HepG2 (cell line): ENCODE data around the gene HJURP. TPM values are rescaled to one million over a fixed set of nuclear protein-coding genes. Genes with fewer than 3 reads are reported as not detected.

ENCODE experiments used
- ARNTL ChIP-seq: sonication (generic); formaldehyde crosslinking; IDR thresholded peaks from 2 replicates; pipeline ENCODE4 v1.4.0; 2020; ENCODE audit warnings: mild to moderate bottlenecking, missing genetic modification reagents
- GZF1 ChIP-seq: sonication (generic); formaldehyde crosslinking; IDR thresholded peaks from 2 replicates; pipeline ENCODE4 v1.5.1; 2020; ENCODE audit warnings: mild to moderate bottlenecking, missing genetic modification reagents
- HOXA5 ChIP-seq: sonication (generic); formaldehyde crosslinking; IDR thresholded peaks from 2 replicates; pipeline ENCODE4 v1.4.0; 2020; ENCODE audit warnings: missing genetic modification reagents
- LCORL ChIP-seq, 2 experiments: fragments of 450-650 bp in 1 of 2; sonication (generic) in 1 of 2; formaldehyde crosslinking in 1 of 2; IDR thresholded peaks; 2 replicates each; pipeline versions ENCODE4 v1.5.0 to v1.6.1; 2017 to 2020; ENCODE audit warnings: antibody characterized with exemption in 1 of 2, missing genetic modification reagents in 1 of 2
- MEF2D ChIP-seq: sonication (generic); formaldehyde crosslinking; IDR thresholded peaks from 2 replicates; pipeline ENCODE4 v1.5.1; 2020; ENCODE audit warnings: mild to moderate bottlenecking, missing genetic modification reagents
- NR1H2 ChIP-seq: sonication (generic); formaldehyde crosslinking; IDR thresholded peaks from 2 replicates; pipeline ENCODE4 v1.8.1; 2022; ENCODE audit warnings: low read depth, missing genetic modification reagents, borderline replicate concordance
- RBAK ChIP-seq: sonication (generic); formaldehyde crosslinking; IDR thresholded peaks from 2 replicates; pipeline ENCODE4 v1.5.1; 2020; ENCODE audit warnings: mild to moderate bottlenecking, missing genetic modification reagents
- RFX1 ChIP-seq: fragments of 450-650 bp; IDR thresholded peaks from 2 replicates; pipeline ENCODE4 v1.6.1; 2017
- RORA ChIP-seq: sonication (generic); formaldehyde crosslinking; IDR thresholded peaks from 2 replicates; pipeline ENCODE4 v1.5.0; 2020; ENCODE audit warnings: mild to moderate bottlenecking, missing genetic modification reagents, moderate library complexity
- SOX5 ChIP-seq: IDR thresholded peaks from 2 replicates; pipeline ENCODE4 v1.6.1; 2016; ENCODE audit warnings: borderline replicate concordance
- TAF15 ChIP-seq: fragments of 200-400 bp; formaldehyde crosslinking; IDR thresholded peaks from one replicate; pipeline ENCODE4 v1.6.1; 2018; ENCODE audit warnings: mild to moderate bottlenecking, low read depth, low read length; ENCODE audit not compliant: poor library complexity, severe bottlenecking
- TEAD3 ChIP-seq: optimal IDR thresholded peaks from 2 replicates; pipeline ENCODE3; 2016; ENCODE audit warnings: borderline replicate concordance
- ZBTB38 ChIP-seq: sonication (generic); formaldehyde crosslinking; IDR thresholded peaks from 2 replicates; pipeline ENCODE4 v1.5.1; 2020; ENCODE audit warnings: mild to moderate bottlenecking, missing genetic modification reagents
- ZFP36L2 ChIP-seq: sonication (generic); formaldehyde crosslinking; IDR thresholded peaks from 2 replicates; pipeline ENCODE4 v1.4.0; 2020; ENCODE audit warnings: missing genetic modification reagents
- ZNF343 ChIP-seq: sonication (generic); formaldehyde crosslinking; IDR thresholded peaks from 2 replicates; pipeline ENCODE4 v1.4.0; 2020; ENCODE audit warnings: mild to moderate bottlenecking, missing genetic modification reagents
- ZNF557 ChIP-seq: sonication (generic); formaldehyde crosslinking; IDR thresholded peaks from 2 replicates; pipeline ENCODE4 v1.4.0; 2020; ENCODE audit warnings: missing genetic modification reagents
- ZNF616 ChIP-seq: sonication (generic); formaldehyde crosslinking; IDR thresholded peaks from 2 replicates; pipeline ENCODE4 v1.5.0; 2020; ENCODE audit warnings: low read depth, mild to moderate bottlenecking, missing genetic modification reagents
- ZNF761 ChIP-seq: sonication (generic); formaldehyde crosslinking; conservative IDR thresholded peaks from 2 replicates; pipeline ENCODE4 v1.4.0; 2020; ENCODE audit warnings: mild to moderate bottlenecking, missing genetic modification reagents
- ZNF788 ChIP-seq: sonication (generic); formaldehyde crosslinking; IDR thresholded peaks from 2 replicates; pipeline ENCODE4 v1.5.0; 2020; ENCODE audit warnings: mild to moderate bottlenecking, missing genetic modification reagents, borderline replicate concordance
- ZSCAN30 ChIP-seq: sonication (generic); formaldehyde crosslinking; IDR thresholded peaks from 2 replicates; pipeline ENCODE4 v1.5.0; 2020; ENCODE audit warnings: mild to moderate bottlenecking, missing genetic modification reagents
- polyA plus RNA-seq, 8 experiments: library from polyadenylated mRNA; depleted of rRNA in 3 of 8; stranded (reverse) in 7 of 8; unstranded in 1 of 8; fragments of >200 nt; fragmentation: Illumina TruSeq in 4 of 8; extraction: Trizol in 4 of 8; gene quantifications; 2 replicates each; pipeline versions ENCODE4 v1.2.1 to v1.2.3, GENCODE V29; 2011 to 2016; ENCODE audit warnings: low read depth in 4 of 8, missing spikeins in 1 of 8, mixed read lengths in 1 of 8; ENCODE audit not compliant: insufficient read depth in 1 of 8
- total RNA-seq, 5 experiments: library from RNA; depleted of rRNA; stranded (reverse); fragments of >200 nt; fragmentation: Illumina TruSeq; extraction: Trizol; gene quantifications; 2 replicates each; pipeline ENCODE4 v1.2.3, GENCODE V29; 2016; ENCODE audit warnings: low read depth in 1 of 5
- TF ChIP-seq, protein P1 (sequence below): sonication (generic); formaldehyde crosslinking; IDR thresholded peaks from 2 replicates; pipeline ENCODE4 v1.8.1; 2023; ENCODE audit warnings: missing genetic modification reagents, mild to moderate bottlenecking, borderline replicate concordance
- TF ChIP-seq, protein P2 (sequence below): sonication (generic); IDR thresholded peaks from 2 replicates; pipeline ENCODE4 v1.6.1; 2016; ENCODE audit warnings: low read depth, borderline replicate concordance
- TF ChIP-seq, protein P3 (sequence below): sonication (generic); formaldehyde crosslinking; IDR thresholded peaks from 2 replicates; pipeline ENCODE4 v1.8.1; 2023; ENCODE audit warnings: mild to moderate bottlenecking, inconsistent platforms, moderate library complexity, missing genetic modification reagents, borderline replicate concordance
- TF ChIP-seq, protein P4 (sequence below): sonication (generic); formaldehyde crosslinking; IDR thresholded peaks from 2 replicates; pipeline ENCODE4 v1.4.0; 2020; ENCODE audit warnings: low read depth, mild to moderate bottlenecking, missing genetic modification reagents

HJURP gene
- total and polyA plus RNA-seq, 2 of the 13 experiments (the other 11 are each of a cell fraction or from before 2014, with no cell fraction given) = 36.3 to 43.9 TPM

DNA sequence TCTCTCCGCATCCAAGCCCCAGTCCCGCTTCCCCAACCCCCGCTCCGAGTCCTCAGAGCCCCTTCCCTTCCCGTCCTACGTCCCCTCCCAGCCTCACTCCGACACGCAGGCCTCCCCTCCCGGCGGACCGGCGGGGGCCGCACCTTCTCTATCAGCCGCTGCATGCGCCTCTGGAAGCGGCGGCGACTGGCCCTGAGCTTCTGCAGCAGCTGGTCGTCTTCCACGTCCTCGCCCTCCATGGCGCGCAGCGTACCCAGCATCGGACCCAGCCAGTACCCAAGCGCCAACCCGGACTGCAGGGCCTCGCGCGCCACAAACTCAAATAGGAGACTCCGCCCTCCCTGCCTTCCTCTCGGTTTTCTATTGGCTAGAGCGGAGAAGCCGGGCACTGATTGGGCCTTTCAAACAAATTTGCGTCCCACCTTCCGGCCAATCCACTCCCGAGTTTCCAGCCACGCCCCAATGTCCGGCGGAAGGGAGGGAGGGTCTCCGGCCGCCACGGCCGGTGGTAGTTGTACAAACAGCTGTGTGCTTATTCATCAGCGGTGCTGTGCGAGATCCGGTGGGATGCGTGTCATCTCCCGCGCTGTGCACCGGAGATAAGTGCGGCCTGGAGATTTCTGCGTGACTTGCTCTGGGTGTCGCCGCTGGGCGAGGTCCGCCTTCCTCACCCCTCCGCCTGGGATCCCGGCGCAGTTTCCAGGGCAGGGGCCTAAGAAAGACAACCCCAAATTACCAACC, at the start of gene HJURP (continued):
- TF ChIP-seq, protein P1, sequence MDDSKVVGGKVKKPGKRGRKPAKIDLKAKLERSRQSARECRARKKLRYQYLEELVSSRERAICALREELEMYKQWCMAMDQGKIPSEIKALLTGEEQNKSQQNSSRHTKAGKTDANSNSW (CRISPR knock-in tag) = peak; percentile 62
- TF ChIP-seq, protein P2, sequence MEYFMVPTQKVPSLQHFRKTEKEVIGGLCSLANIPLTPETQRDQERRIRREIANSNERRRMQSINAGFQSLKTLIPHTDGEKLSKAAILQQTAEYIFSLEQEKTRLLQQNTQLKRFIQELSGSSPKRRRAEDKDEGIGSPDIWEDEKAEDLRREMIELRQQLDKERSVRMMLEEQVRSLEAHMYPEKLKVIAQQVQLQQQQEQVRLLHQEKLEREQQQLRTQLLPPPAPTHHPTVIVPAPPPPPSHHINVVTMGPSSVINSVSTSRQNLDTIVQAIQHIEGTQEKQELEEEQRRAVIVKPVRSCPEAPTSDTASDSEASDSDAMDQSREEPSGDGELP = peak; percentile 98
- TF ChIP-seq SOX5 (CRISPR knock-in tag) (no peak), HOXA5 (peak; percentile 71), ZBTB38 (peak; percentile 53), LCORL (IDR thresholded peaks at IDR 0.05) (no peak), LCORL (CRISPR knock-in tag; IDR thresholded peaks at IDR 0.05) (peak; percentile 16; the same call in 1 of the 2 replicates), RBAK (CRISPR knock-in tag) (no peak), NR1H2 (no peak), MEF2D (CRISPR knock-in tag) (peak; percentile 79), RORA (no peak), TEAD3 (CRISPR knock-in tag) (peak; percentile 53), ZNF788 (CRISPR knock-in tag) (peak; percentile 69; the same call in 1 of the 2 replicates), ZNF761 (no peak), ARNTL (CRISPR knock-in tag) (no peak), ZNF343 (no peak), RFX1 (no peak), ZSCAN30 (CRISPR knock-in tag) (no peak), TAF15 (peak; percentile 52), GZF1 (CRISPR knock-in tag) (no peak), ZFP36L2 (CRISPR knock-in tag) (no peak), ZNF616 (CRISPR knock-in tag) (0 out of 2 replicates have a peak, but pooled peaks have one; percentile 15), ZNF557 (CRISPR knock-in tag) (peak; percentile 51; the same call in 1 of the 2 replicates)
- TF ChIP-seq, protein P3, sequence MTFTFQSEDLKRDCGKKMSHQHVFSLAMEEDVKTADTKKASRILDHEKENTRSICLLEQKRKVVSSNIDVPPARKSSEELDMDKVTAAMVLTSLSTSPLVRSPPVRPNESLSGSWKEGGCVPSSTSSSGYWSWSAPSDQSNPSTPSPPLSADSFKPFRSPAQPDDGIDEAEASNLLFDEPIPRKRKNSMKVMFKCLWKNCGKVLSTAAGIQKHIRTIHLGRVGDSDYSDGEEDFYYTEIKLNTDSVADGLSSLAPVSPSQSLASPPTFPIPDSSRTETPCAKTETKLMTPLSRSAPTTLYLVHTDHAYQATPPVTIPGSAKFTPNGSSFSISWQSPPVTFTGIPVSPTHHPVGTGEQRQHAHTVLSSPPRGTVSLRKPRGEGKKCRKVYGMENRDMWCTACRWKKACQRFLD (CRISPR knock-in tag) = peak; percentile 63; the same call in 1 of the 2 replicates
- TF ChIP-seq, protein P4, sequence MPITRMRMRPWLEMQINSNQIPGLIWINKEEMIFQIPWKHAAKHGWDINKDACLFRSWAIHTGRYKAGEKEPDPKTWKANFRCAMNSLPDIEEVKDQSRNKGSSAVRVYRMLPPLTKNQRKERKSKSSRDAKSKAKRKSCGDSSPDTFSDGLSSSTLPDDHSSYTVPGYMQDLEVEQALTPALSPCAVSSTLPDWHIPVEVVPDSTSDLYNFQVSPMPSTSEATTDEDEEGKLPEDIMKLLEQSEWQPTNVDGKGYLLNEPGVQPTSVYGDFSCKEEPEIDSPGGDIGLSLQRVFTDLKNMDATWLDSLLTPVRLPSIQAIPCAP (CRISPR knock-in tag) = no peak
